GM19193 (cell line): ENCODE data around the gene LDAF1.

Source experiments
- POLR2A ChIP-seq: IDR thresholded peaks from 4 replicates; pipeline ENCODE4 v1.6.1; 2011; ENCODE audit not compliant: insufficient read depth, insufficient read length; ENCODE audit errors: extremely low read depth

The LDAF1 gene

GRCh38 chr16:21160276-21160675 lies 1.8 kb downstream of the LDAF1 start:
- no peak for TF ChIP-seq POLR2A

- TF ChIP-seq POLR2A: no peak
Measured at GRCh38 chr16:21161211-21161610, 2.7 kb downstream of the LDAF1 start.

DNA sequence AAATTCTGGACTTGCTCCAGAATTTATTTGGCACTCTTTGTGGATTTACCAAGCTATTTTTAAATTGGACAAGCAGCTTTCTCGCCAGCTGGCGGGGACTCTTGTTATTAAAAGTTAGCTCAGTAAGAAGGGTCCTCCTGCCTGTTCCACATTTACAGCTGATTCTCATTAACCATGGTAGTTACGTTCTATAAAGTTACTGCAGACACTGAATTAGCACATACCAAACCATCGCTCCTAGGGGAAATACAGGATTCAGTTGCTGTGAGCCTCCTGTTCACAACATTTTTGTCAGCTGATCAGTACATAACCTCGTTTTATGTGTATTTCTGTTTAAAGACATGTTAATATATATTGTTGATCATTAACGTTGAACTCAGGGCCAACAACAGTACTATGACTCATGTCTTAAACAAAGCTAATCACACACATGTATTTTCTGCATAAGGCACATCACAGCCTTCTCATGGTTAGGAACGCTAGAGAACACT lies 4.2 kb downstream of the LDAF1 start:
- TF ChIP-seq POLR2A: no peak

- no peak for TF ChIP-seq POLR2A
Measured at GRCh38 chr16:21163576-21163975, 5.1 kb downstream of the LDAF1 start.

GRCh38 chr16:21164521-21165168 lies 6.2 kb downstream of the LDAF1 start:
- TF ChIP-seq POLR2A: no peak

DNA sequence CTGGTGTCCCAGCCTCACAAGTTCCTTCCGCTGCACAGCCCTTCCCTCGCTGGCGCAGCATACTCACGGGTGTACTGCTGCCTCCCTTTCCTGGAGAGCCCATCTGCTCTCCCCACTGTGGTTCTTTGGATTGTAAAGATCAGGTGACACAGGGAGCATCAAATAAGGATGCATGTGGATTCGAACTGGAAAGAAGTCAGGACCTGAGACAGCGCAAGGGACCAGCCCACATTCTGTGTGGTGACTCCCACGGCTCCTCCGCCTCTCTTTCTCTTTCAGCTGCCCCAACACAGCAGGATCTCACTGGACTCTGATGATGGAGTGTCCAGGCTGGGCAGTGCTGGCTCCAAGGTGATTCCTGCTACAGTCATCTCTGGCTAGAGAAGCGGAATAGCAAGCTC lies 8.1 kb downstream of the LDAF1 start:
- TF ChIP-seq POLR2A: no peak

DNA sequence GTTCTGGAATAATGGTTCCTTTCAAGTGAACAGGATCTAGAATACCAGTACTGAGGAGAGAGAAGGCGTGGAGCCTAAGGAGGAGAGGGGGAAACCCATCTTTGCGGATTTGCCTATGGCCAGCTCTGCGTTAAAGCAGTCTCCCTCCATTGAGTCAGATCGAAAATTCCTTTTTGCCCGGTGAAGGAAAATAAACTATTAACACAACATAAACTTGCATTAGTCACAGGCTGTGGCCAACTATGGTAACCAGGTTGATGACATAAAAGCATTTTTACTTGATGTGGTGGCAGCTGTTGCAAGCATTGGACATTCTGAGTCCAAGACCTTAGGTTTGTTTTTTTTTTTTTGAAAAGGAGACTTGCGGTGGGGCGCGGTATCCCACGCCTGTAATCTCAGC lies 8.9 kb downstream of the LDAF1 start:
- no peak for TF ChIP-seq POLR2A

GRCh38 chr16:21167929-21168602 lies 9.6 kb downstream of the LDAF1 start:
- no peak for TF ChIP-seq POLR2A

DNA sequence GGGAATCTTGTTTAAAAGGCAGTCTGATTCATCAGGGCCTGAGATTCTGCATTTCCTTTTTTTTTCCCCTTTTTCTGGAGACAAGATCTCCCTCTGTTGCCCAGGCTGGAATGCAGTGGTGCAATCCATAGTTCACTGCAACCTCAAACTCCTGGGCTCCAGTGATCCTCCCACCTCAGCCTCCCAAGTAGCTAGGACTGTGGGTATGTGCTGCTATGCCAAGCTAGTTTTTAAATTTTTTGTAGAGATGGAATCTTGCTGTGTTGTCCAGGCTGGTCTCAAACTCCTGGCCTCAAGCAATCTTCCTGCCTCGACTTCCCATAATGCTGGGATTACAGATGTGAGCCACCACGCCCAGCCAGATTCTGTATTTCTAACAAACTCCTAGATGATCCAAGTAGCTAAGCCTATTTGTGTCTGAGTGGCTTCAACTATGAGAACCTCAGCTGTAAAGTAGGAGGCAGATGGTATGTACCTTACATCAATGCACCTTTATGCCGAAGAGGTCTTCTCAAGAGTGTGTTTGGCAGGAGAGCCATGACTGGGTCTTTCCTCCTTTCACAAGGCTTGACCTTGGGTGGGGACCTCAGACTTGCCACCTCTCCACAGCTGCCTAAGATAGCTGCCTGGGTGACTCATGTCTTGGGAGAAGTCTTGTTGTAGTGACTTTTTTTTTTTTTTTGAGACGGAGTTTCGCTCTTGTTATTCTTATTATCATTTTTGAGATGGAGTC lies 10.9 kb downstream of the LDAF1 start:
- TF ChIP-seq POLR2A: no peak

GRCh38 chr16:21172650-21173049 lies 14.2 kb downstream of the LDAF1 start:
- TF ChIP-seq POLR2A: no peak

DNA sequence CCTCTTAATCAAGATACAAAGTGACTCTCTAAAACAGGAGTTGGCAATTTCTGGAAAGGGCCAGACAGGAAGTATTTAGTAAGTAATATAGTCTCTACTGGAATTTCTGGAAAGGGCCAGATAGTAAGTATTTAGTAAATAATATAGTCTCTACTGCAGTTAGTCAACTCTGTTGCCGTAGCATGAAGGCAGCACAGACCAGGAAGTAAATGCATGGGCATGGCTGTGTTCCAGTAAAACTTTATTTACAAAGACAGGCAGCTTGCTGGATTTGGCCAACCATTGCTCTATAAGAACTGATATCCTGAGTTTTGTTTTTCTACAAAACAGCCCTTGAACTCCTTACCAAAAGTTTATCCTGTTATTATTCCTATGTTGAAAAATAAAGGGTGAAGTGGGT lies 16.9 kb downstream of the LDAF1 start:
- no peak for TF ChIP-seq POLR2A

GRCh38 chr16:21179126-21179982 lies 20.9 kb downstream of the LDAF1 start:
- TF ChIP-seq POLR2A: no peak

- no peak for TF ChIP-seq POLR2A
Measured at GRCh38 chr16:21179983-21180365, 21.5 kb downstream of the LDAF1 start.

DNA sequence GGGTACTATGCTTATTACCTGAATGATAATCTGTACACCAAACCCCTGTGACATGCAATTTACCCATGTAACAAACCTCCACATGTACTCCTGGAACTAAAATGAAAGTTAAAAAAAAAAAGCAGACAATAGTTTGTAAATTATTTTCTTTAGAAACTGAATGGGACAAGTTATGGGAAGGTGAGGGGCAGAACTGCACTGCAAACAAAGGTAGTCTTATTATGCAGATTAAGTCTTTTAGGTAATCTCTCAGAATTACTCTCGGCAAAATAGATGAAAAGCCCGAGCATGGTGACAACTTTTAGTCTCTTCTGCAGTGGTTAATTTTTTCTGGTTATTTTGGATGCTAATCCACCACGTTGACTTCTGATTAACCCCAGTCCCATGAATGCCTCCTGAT lies 25.5 kb downstream of the LDAF1 start:
- TF ChIP-seq POLR2A: no peak

DNA sequence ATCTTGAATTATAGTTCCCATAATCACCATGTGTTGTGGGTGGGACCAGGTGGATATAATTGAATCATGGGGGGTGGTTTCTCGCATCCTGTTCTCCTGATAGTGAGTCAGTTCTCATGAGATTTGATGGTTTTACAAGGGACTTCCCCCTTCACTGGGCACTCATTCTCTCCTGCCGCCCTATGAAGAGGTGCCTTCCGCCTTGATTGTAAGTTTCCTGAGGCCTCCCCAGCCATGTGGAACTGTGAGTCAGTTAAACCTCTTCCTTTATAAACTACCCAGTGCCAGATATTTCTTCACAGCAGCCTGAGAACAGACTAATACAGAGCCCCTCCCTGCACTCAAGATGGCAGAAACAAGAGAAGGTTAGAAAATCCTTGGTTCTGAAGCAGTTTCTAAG lies 26.4 kb downstream of the LDAF1 start:
- TF ChIP-seq POLR2A: no peak
